ENCODE measurements around the gene RALY. TPM values are rescaled to one million over a fixed set of nuclear protein-coding genes. Genes with fewer than 3 reads are reported as not detected.

Gene RALY
- total RNA-seq, 1 donor from 2014 or later: 132 TPM

- Mint-ChIP-seq H3K9me3 (ENCODE audit: unreplicated experiment) (no peaks in the 10 kb centered on the region), H3K27me3 (ENCODE audit: unreplicated experiment) (no peaks in the 10 kb centered on the region), H3K4me1 (ENCODE audit: unreplicated experiment) (peaks cover 20% of the 10 kb centered on the region), H3K36me3 (ENCODE audit: unreplicated experiment) (peaks cover 15% of the 10 kb centered on the region), H3K27ac (ENCODE audit: unreplicated experiment) (no peak overlapping the region), H3K4me3 (ENCODE audit: unreplicated experiment) (no peak overlapping the region)
- no peak for TF ChIP-seq CTCF (IDR thresholded peaks at IDR 0.05)
- no peak for DNase-seq (ENCODE audit: extremely low spot score, unreplicated experiment)
Measured at GRCh38 chr20:34029415-34029814, 35.7 kb downstream of the RALY start.

GRCh38 chr20:34030456-34030855 is 36.7 kb downstream of the RALY start:
- Mint-ChIP-seq H3K4me1 (ENCODE audit: unreplicated experiment) (peaks cover 10% of the 10 kb centered on the region), H3K36me3 (ENCODE audit: unreplicated experiment) (peaks cover 18% of the 10 kb centered on the region), H3K27me3 (ENCODE audit: unreplicated experiment) (no peaks in the 10 kb centered on the region), H3K4me3 (ENCODE audit: unreplicated experiment) (no peak overlapping the region), H3K27ac (ENCODE audit: unreplicated experiment) (no peak overlapping the region), H3K9me3 (ENCODE audit: unreplicated experiment) (no peaks in the 10 kb centered on the region)
- no peak for DNase-seq (ENCODE audit: extremely low spot score, unreplicated experiment)
- no peak for TF ChIP-seq CTCF (IDR thresholded peaks at IDR 0.05)

GRCh38 chr20:34033903-34034302 is 40.2 kb downstream of the RALY start:
- H3K36me3 Mint-ChIP-seq (ENCODE audit: unreplicated experiment): peaks cover 18% of the 10 kb centered on the region
- no peaks in the 10 kb centered on the region for H3K9me3 Mint-ChIP-seq (ENCODE audit: unreplicated experiment)
- DNase-seq (ENCODE audit: extremely low spot score, unreplicated experiment): no peak
- H3K27me3 Mint-ChIP-seq (ENCODE audit: unreplicated experiment): no peaks in the 10 kb centered on the region
- TF ChIP-seq CTCF (IDR thresholded peaks at IDR 0.05): no peak
- H3K4me1 Mint-ChIP-seq (ENCODE audit: unreplicated experiment): peaks cover 7% of the 10 kb centered on the region
- H3K4me3 Mint-ChIP-seq (ENCODE audit: unreplicated experiment): no peak overlapping the region
- no peak overlapping the region for H3K27ac Mint-ChIP-seq (ENCODE audit: unreplicated experiment)

- no peak for TF ChIP-seq CTCF (IDR thresholded peaks at IDR 0.05)
- H3K4me3 Mint-ChIP-seq (ENCODE audit: unreplicated experiment): no peak overlapping the region
- DNase-seq (ENCODE audit: extremely low spot score, unreplicated experiment): no peak
- H3K36me3 Mint-ChIP-seq (ENCODE audit: unreplicated experiment): peaks cover 16% of the 10 kb centered on the region
- H3K9me3 Mint-ChIP-seq (ENCODE audit: unreplicated experiment): no peaks in the 10 kb centered on the region
- no peaks in the 10 kb centered on the region for H3K27me3 Mint-ChIP-seq (ENCODE audit: unreplicated experiment)
- no peak overlapping the region for H3K27ac Mint-ChIP-seq (ENCODE audit: unreplicated experiment)
- peaks cover 7% of the 10 kb centered on the region for H3K4me1 Mint-ChIP-seq (ENCODE audit: unreplicated experiment)
Measured at GRCh38 chr20:34037121-34037520, 43.4 kb downstream of the RALY start.

GRCh38 chr20:34037767-34038166 is 44.1 kb downstream of the RALY start:
- DNase-seq (ENCODE audit: extremely low spot score, unreplicated experiment): no peak
- no peak overlapping the region for H3K4me3 Mint-ChIP-seq (ENCODE audit: unreplicated experiment)
- H3K4me1 Mint-ChIP-seq (ENCODE audit: unreplicated experiment): peaks cover 13% of the 10 kb centered on the region
- no peaks in the 10 kb centered on the region for H3K27me3 Mint-ChIP-seq (ENCODE audit: unreplicated experiment)
- no peak overlapping the region for H3K27ac Mint-ChIP-seq (ENCODE audit: unreplicated experiment)
- peaks cover 14% of the 10 kb centered on the region for H3K36me3 Mint-ChIP-seq (ENCODE audit: unreplicated experiment)
- no peaks in the 10 kb centered on the region for H3K9me3 Mint-ChIP-seq (ENCODE audit: unreplicated experiment)
- no peak for TF ChIP-seq CTCF (IDR thresholded peaks at IDR 0.05)

All from osteocyte (in vitro differentiated cells).